Endodermal cell (in vitro differentiated cells): ENCODE measurements around the gene OR52E4. TPM values are rescaled to one million over a fixed set of nuclear protein-coding genes. Genes with fewer than 3 reads are reported as not detected.

Experiments
- DNase-seq: peaks from one replicate; pipeline ENCODE4 v3.0.0-alpha.2; 2017
- H3K27ac ChIP-seq: 2 replicates; pipeline ENCODE4 v1.5.1; 2013; ENCODE audit warnings: mild to moderate bottlenecking, low read depth, low read length, moderate library complexity
- H3K27me3 ChIP-seq: 2 replicates; pipeline ENCODE4 v1.6.1; 2013; ENCODE audit warnings: mild to moderate bottlenecking, low read length, moderate library complexity; ENCODE audit not compliant: insufficient read depth, control insufficient read depth, poor library complexity, severe bottlenecking
- H3K36me3 ChIP-seq: 2 replicates; pipeline ENCODE4 v1.7.0; 2013; ENCODE audit warnings: mild to moderate bottlenecking, low read length, moderate library complexity; ENCODE audit not compliant: control insufficient read depth, insufficient read depth
- H3K4me1 ChIP-seq: one replicate; pipeline ENCODE4 v1.7.0; 2013; ENCODE audit warnings: low read length; ENCODE audit not compliant: control insufficient read depth, insufficient read depth
- H3K4me3 ChIP-seq: 2 replicates; pipeline ENCODE4 v1.5.1; 2013; ENCODE audit warnings: mild to moderate bottlenecking, low read length, moderate library complexity
- H3K9ac ChIP-seq: 2 replicates; pipeline ENCODE4 v1.6.1; 2013; ENCODE audit warnings: mild to moderate bottlenecking, low read length, moderate library complexity; ENCODE audit not compliant: poor library complexity, severe bottlenecking; ENCODE audit errors: extremely low read depth
- H3K9me3 ChIP-seq: 2 replicates; pipeline ENCODE4 v1.6.1; 2013; ENCODE audit warnings: mild to moderate bottlenecking, low read length, moderate library complexity; ENCODE audit not compliant: control insufficient read depth
- H3K27ac Mint-ChIP-seq: 2 replicates; pipeline ENCODE4 v1.8.0; 2020; ENCODE audit warnings: mixed read lengths
- H3K27me3 Mint-ChIP-seq: 2 replicates; pipeline ENCODE4 v1.8.0; 2021; ENCODE audit warnings: mild to moderate bottlenecking, mixed read lengths; ENCODE audit not compliant: insufficient read depth
- H3K36me3 Mint-ChIP-seq: 2 replicates; pipeline ENCODE4 v1.8.0; 2020; ENCODE audit warnings: low read depth, mixed read lengths
- H3K4me1 Mint-ChIP-seq: 2 replicates; pipeline ENCODE4 v1.8.0; 2020; ENCODE audit warnings: mixed read lengths
- H3K4me3 Mint-ChIP-seq: 2 replicates; pipeline ENCODE4 v1.8.0; 2020; ENCODE audit warnings: mild to moderate bottlenecking, moderate library complexity, mixed read lengths
- H3K9me3 Mint-ChIP-seq: 2 replicates; pipeline ENCODE4 v1.8.0; 2020; ENCODE audit warnings: mild to moderate bottlenecking, mixed read lengths
- WGBS, 2 experiments: methylation state at CpG; one replicate each; pipeline versions ENCODE4 v1.1.5 to v1.1.7; 2013; ENCODE audit warnings: missing lambda C conversion rate in 2 of 2, mixed read lengths in 1 of 2; ENCODE audit not compliant: insufficient coverage in 1 of 2, insufficient read length in 1 of 2; 5-methylcytosine and 5-hydroxymethylcytosine counted together
- total RNA-seq, 2 donors: library from RNA; stranded (reverse); fragmentation: NEBNext Ultra II Directional in 1 of 2; extraction: Animal tissue kit (Norgen Biotek cat#: 25700) in 1 of 2; gene quantifications; 2 replicates in 1 of 2; 3 replicates in 1 of 2; pipeline ENCODE4 v1.2.1, GENCODE V29; 2021
- TF ChIP-seq, protein P1 (sequence below): fragments of 200-600 bp; sonication (generic); conservative IDR thresholded peaks from 2 replicates; pipeline ENCODE4 v1.5.0; 2021; ENCODE audit warnings: antibody characterized with exemption, mild to moderate bottlenecking

Gene OR52E4
- total RNA-seq, 2 donors from 2014 or later: not detected

DNA sequence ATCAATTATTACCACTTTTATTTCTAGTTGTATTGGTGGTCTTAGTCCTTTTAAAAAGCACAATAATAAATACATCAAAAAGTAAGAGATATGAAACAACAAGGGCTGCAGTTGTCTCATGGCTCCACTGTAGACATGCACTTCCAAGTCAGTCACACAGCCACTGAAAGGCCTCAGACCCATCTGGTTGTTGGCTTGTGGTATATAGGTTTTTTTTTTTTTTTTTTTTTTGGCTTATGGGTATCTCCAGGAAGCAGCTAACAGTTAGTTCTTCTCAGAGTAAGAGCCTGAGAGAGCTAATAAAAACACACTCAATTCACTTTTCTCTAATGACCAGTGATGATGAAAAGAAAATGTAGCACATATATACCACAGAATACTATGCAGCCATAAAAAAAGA, 32.7 kb upstream of the OR52E4 start:
- Histone ChIP-seq H3K27ac (no peak overlapping the region), H3K9me3 (no peaks in the 10 kb centered on the region), H3K36me3 (no peaks in the 10 kb centered on the region), H3K4me3 (no peak overlapping the region), H3K4me1 (no peaks in the 10 kb centered on the region), H3K27me3 (no peaks in the 10 kb centered on the region), H3K9ac (no peak overlapping the region)
- Mint-ChIP-seq H3K4me3 (no peak overlapping the region), H3K9me3 (peaks cover 2% of the 10 kb centered on the region), H3K36me3 (no peaks in the 10 kb centered on the region), H3K27me3 (no peaks in the 10 kb centered on the region), H3K27ac (no peak overlapping the region), H3K4me1 (no peaks in the 10 kb centered on the region)
- DNase-seq: no peak
- TF ChIP-seq, protein P1, sequence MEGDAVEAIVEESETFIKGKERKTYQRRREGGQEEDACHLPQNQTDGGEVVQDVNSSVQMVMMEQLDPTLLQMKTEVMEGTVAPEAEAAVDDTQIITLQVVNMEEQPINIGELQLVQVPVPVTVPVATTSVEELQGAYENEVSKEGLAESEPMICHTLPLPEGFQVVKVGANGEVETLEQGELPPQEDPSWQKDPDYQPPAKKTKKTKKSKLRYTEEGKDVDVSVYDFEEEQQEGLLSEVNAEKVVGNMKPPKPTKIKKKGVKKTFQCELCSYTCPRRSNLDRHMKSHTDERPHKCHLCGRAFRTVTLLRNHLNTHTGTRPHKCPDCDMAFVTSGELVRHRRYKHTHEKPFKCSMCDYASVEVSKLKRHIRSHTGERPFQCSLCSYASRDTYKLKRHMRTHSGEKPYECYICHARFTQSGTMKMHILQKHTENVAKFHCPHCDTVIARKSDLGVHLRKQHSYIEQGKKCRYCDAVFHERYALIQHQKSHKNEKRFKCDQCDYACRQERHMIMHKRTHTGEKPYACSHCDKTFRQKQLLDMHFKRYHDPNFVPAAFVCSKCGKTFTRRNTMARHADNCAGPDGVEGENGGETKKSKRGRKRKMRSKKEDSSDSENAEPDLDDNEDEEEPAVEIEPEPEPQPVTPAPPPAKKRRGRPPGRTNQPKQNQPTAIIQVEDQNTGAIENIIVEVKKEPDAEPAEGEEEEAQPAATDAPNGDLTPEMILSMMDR: no peak

DNA sequence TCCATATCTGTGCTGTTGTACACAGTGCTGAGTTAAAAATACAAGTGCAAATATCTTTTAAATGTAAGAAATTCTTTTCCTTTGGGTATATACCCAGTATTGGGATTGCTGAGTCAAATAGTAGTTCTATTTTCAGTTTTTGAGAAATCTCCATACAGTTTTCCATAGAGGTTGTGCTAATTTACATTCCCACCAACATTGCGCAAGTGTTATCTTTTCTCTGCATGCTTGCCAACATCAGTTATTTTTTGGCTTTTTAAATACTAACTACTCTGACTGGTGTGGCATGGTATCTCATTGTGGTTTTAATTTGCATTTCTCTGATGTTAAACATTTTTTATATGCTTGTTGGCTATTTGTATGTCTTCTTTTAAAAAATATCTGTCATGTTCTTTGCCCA, 29.4 kb upstream of the OR52E4 start:
- Histone ChIP-seq H3K9me3 (no peaks in the 10 kb centered on the region), H3K27me3 (no peaks in the 10 kb centered on the region), H3K27ac (no peak overlapping the region), H3K9ac (no peak overlapping the region), H3K4me1 (no peaks in the 10 kb centered on the region), H3K36me3 (no peaks in the 10 kb centered on the region), H3K4me3 (no peak overlapping the region)
- TF ChIP-seq, protein P1: no peak
- H3K27ac Mint-ChIP-seq: no peak overlapping the region
- no peak for DNase-seq
- no peaks in the 10 kb centered on the region for H3K27me3 Mint-ChIP-seq
- 100% methylated on average over 1 of the region's 1 CpG; no CpG with 5 or more reads in 1 of the 2 experiments for WGBS, 2 experiments
- H3K4me3 Mint-ChIP-seq: no peak overlapping the region
- H3K4me1 Mint-ChIP-seq: no peaks in the 10 kb centered on the region
- peaks cover 8% of the 10 kb centered on the region for H3K9me3 Mint-ChIP-seq
- H3K36me3 Mint-ChIP-seq: no peaks in the 10 kb centered on the region

DNA sequence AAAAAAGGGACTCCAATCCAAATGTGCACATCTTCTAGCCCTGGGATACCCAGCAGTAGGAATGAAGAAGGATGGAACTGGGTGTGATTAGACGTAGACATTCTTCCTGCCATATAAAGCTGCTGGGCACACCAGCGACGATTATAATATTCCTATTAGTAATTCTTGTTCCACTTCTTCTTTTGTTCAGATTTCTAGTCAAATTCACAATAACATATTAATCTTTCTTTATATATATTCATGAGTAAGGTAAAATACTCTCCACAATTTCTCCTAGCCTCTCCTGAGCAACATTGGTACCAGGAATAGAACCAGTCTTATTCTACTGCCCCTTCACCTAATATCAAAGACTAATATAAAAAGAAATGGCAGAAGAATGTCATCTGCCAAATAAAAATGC, 22.8 kb upstream of the OR52E4 start, which contains the start of gene OR52E8:
Gene OR52E8, minus strand, starts transcription at position 101 of the 400 bp plus-strand sequence. Its CDS starts 0 bp downstream, at position 101.
- WGBS, 2 experiments: 80 to 89% methylated on average over 1 to 3 of the region's 3 CpGs
- H3K9me3 Mint-ChIP-seq: peaks cover 6% of the 10 kb centered on the region
- H3K9ac ChIP-seq: no peak within 1 kb of the TSS
- H3K27ac ChIP-seq: no peak within 1 kb of the TSS
- H3K4me3 Mint-ChIP-seq: no peak within 1 kb of the TSS
- no peaks in the 10 kb centered on the region for H3K36me3 Mint-ChIP-seq
- H3K27ac Mint-ChIP-seq: no peak within 1 kb of the TSS
- H3K9me3 ChIP-seq: no peaks in the 10 kb centered on the region
- no peaks in the 10 kb centered on the region for H3K36me3 ChIP-seq
- H3K27me3 ChIP-seq: no peaks in the 10 kb centered on the region
- no peaks in the 10 kb centered on the region for H3K27me3 Mint-ChIP-seq
- H3K4me1 Mint-ChIP-seq: no peaks in the 10 kb centered on the region
- no peaks in the 10 kb centered on the region for H3K4me1 ChIP-seq
- TF ChIP-seq, protein P1: no peak
- no peak within 1 kb of the TSS for H3K4me3 ChIP-seq
- DNase-seq: no peak
